Omental fat pad (tissue), 4 donors: ENCODE data around the gene CARD19. TPM values are rescaled to one million over a fixed set of nuclear protein-coding genes. Genes with fewer than 3 reads are reported as not detected.

Experiments
- ATAC-seq: fragments of 150-250 bp; one replicate; pipeline ENCODE4 v1.9.1; 2016; ENCODE audit warnings: mild to moderate bottlenecking, moderate library complexity; ENCODE audit not compliant: low FRiP score
- DNase-seq: peaks from one replicate; pipeline ENCODE4 v3.0.0-alpha.2; 2019; ENCODE audit warnings: low spot score
- total RNA-seq, 4 donors: library from RNA; depleted of rRNA; stranded (reverse); fragments of >200 nt; gene quantifications; one replicate each; pipeline ENCODE4 v1.1.0, GENCODE V29; 2016
- TF ChIP-seq, protein P1 (sequence below), 3 donors: fragments of 450-650 bp; IDR thresholded peaks; one replicate each; pipeline ENCODE4 v1.5.1; 2016 to 2017; ENCODE audit warnings: antibody characterized with exemption in 3 of 3, mild to moderate bottlenecking in 3 of 3, moderate library complexity in 2 of 3

The CARD19 gene
- total RNA-seq, 4 donors from 2014 or later: 45.7 to 76.5 (median 57.9) TPM

DNA sequence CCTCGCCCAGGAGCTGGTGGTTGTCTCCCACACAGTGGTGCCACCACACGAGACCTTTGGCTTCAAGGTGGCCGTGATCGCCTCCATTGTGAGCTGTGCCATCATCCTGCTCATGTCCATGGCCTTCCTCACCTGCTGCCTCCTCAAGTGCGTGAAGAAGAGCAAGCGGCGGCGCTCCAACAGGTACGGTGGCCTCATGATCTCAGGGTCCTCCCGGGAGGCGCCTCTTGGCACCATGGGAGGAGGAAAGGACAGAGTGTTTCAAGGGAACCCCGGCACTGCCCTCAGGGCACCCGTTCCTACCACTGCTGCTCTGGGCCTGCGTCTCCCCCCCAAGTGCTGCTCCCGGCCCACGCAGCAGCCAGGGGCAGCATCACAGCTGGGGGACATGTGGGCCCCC, 18.2 kb upstream of the CARD19 start:
- no peak for DNase-seq
- no peak for ATAC-seq
- TF ChIP-seq, protein P1, sequence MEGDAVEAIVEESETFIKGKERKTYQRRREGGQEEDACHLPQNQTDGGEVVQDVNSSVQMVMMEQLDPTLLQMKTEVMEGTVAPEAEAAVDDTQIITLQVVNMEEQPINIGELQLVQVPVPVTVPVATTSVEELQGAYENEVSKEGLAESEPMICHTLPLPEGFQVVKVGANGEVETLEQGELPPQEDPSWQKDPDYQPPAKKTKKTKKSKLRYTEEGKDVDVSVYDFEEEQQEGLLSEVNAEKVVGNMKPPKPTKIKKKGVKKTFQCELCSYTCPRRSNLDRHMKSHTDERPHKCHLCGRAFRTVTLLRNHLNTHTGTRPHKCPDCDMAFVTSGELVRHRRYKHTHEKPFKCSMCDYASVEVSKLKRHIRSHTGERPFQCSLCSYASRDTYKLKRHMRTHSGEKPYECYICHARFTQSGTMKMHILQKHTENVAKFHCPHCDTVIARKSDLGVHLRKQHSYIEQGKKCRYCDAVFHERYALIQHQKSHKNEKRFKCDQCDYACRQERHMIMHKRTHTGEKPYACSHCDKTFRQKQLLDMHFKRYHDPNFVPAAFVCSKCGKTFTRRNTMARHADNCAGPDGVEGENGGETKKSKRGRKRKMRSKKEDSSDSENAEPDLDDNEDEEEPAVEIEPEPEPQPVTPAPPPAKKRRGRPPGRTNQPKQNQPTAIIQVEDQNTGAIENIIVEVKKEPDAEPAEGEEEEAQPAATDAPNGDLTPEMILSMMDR (IDR thresholded peaks at IDR 0.05): no peak

DNA sequence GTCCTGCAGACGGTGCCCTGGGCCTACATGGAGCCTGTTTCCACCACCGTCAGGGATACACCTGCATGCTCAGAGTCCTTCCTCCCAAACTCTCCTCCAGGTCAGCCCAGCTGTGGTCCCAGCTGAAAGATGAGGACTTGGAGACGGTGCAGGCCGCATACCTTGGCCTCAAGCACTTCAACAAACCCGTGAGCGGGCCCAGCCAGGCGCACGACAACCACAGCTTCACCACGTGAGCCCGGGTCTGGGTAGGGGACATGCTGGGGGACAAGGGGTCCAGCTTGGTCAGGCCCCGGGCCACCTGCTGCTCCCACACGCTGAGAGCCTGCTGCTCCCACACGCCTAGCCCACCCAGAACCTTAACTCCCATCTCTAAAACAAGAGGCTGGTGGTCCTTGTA, 16.6 kb upstream of the CARD19 start:
- DNase-seq: peak; percentile 9
- TF ChIP-seq, protein P1 (IDR thresholded peaks at IDR 0.05): no peak
- no peak for ATAC-seq

DNA sequence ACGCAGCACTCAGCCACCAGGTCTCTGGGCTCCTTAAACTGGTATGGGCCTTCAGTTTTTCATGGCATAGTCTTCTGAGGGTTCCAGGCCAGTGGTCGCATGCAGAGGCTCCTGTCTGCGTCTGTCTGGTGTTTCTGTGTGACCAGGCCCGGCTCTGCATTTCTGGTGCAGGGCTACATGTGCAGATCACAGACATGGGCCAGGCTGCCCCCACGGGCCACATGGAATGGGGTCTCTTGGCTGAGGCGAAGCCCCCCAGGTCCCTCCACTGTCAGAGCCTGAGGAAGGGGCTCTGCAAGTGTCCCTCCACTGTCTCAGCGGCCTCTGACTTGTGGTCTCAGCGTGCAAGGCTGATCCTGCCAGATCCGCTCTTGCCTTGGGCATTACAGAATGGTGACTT, 15.6 kb upstream of the CARD19 start:
- DNase-seq: no peak
- no peak for ATAC-seq
- TF ChIP-seq, protein P1 (IDR thresholded peaks at IDR 0.05): no peak

DNA sequence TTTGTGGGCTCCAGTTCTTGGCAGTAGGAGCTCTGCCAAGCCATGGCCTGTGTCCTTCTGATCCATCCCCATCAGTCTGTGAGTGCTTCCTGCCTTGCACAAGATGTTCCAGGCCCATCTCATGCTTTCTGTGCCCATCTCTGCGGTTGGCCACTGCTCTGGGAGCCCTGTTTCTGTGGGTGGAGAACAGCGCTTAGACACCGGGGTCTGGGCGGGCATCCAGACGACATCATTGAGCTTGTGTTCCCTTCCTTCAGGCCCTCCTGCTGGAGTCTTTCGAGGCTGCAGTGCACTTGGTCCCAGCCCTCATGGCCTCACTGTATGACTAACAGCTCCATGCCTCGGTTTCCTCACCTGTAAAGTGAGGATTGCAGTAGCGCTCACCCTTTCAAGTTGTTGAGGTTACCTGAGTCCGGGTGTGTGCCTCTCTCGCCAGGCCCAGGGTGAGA, 14.9 kb upstream of the CARD19 start:
- no peak for ATAC-seq
- TF ChIP-seq, protein P1 (IDR thresholded peaks at IDR 0.05): no peak
- DNase-seq: no peak

DNA sequence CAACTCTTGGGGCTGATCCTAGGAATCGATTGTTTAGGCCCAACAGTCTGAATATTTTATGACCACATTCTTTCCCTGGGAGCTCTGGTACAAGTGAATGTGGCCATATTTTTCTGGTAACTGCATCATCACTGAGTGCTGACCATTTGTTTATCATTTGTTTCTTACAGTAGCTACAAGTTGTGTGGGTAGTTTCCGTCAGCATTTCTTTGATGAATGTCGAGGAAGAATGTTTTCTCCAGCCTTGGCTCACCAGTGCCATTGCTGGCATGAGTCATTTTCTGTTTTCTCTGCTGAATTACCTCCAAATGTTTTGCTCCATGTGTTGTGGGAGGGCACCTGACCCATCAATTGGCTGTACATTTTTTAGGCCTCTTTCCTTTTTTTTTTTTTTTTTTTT, 14.1 kb upstream of the CARD19 start:
- ATAC-seq: peak; percentile 75
- DNase-seq: no peak
- TF ChIP-seq, protein P1 (IDR thresholded peaks at IDR 0.05): no peak

DNA sequence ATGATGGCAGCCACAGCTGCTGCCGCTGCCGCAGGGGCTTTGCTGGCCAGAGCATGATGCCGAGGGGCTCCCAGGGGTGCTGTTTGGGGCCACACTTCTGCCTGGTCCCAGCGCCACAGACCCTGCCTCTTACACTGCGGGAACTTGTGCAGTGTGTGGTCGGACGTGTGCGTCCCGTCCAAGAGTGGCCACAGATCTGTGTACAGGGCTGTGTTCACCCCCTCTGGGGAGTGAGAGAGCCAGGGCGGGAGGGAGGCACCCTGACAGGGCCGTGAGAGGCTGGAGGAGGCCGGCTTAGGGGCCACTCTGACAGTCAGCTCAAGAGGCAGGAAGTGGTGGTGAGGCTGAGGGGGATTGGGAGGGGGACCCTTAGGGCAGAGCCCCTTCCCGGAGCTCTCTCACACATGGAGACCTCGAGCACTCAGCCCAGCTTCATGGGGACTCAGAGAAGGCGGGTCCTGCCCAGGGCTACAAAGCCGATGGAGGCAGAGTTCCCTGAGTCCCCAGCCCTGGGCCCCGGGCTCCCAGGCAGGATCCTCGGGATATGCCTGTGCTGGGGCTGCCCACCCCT, 13.1 kb upstream of the CARD19 start:
- TF ChIP-seq, protein P1 (IDR thresholded peaks at IDR 0.05): no peak
- peak; percentile 1 for ATAC-seq
- no peak for DNase-seq
